NCI-H524 (cell line): ENCODE data around the gene PDCD10.

Experiments
- DNase-seq, 2 experiments: peaks; one replicate each; lab custom pipeline; 2025; lab: John Stamatoyannopoulos, UW

Gene PDCD10

GRCh38 chr3:167735233-167736138 is 794 bp upstream of the PDCD10 start, which contains the start of gene SERPINI1:
SERPINI1 (plus strand) TSS chr3:167735721; CDS start chr3:167789129, 53,408 bp downstream.
- DNase-seq = peak; percentile 89 to 97

GRCh38 chr3:167733961-167734497 is 663 bp downstream of the PDCD10 start:
- peak in 1 of 2 experiments; percentile 42 for DNase-seq

- no peak for DNase-seq
Observed at GRCh38 chr3:167732313-167733065, 2.2 kb downstream of the PDCD10 start.

- DNase-seq = no peak
Observed at GRCh38 chr3:167731393-167731792, 3.3 kb downstream of the PDCD10 start.

- peak in 1 of 2 experiments; percentile 37 for DNase-seq
Observed at GRCh38 chr3:167729591-167729990, 5.1 kb downstream of the PDCD10 start.

- no peak for DNase-seq
Observed at GRCh38 chr3:167728632-167729323, 5.9 kb downstream of the PDCD10 start.

- no peak for DNase-seq
Observed at GRCh38 chr3:167728176-167728575, 6.5 kb downstream of the PDCD10 start.

- DNase-seq = no peak
Observed at GRCh38 chr3:167723872-167724271, 10.8 kb downstream of the PDCD10 start.

GRCh38 chr3:167723025-167723512 is 11.6 kb downstream of the PDCD10 start:
- DNase-seq = no peak

- DNase-seq = no peak
Observed at GRCh38 chr3:167718582-167718981, 16.1 kb downstream of the PDCD10 start.

- no peak for DNase-seq
Observed at GRCh38 chr3:167716920-167717319, 17.8 kb downstream of the PDCD10 start.

GRCh38 chr3:167714871-167715270 is 19.8 kb downstream of the PDCD10 start:
- DNase-seq = no peak

GRCh38 chr3:167712445-167712844 is 22.2 kb downstream of the PDCD10 start:
- DNase-seq = no peak

- no peak for DNase-seq
Observed at GRCh38 chr3:167711439-167711838, 23.3 kb downstream of the PDCD10 start.

- DNase-seq = no peak
Observed at GRCh38 chr3:167710552-167710951, 24.1 kb downstream of the PDCD10 start.

- DNase-seq = no peak
Observed at GRCh38 chr3:167709690-167710089, 25.0 kb downstream of the PDCD10 start.

GRCh38 chr3:167705840-167706239 is 28.9 kb downstream of the PDCD10 start:
- DNase-seq = no peak

- no peak for DNase-seq
Observed at GRCh38 chr3:167700926-167701325, 33.8 kb downstream of the PDCD10 start.

- DNase-seq = no peak
Observed at GRCh38 chr3:167700046-167700445, 34.6 kb downstream of the PDCD10 start.

- DNase-seq = no peak
Observed at GRCh38 chr3:167694121-167694520, 40.6 kb downstream of the PDCD10 start.

- DNase-seq = no peak
Observed at GRCh38 chr3:167691366-167691765, 43.3 kb downstream of the PDCD10 start.
